Activated CD8-positive, alpha-beta memory T cell treated with anti-CD3 and anti-CD28 coated beads, Interleukin-2, amount 10 ng/mL, durations not matched to agents 7 days and 5 days (primary cell): ENCODE results near the gene HSPA1L. TPM values are rescaled to one million over a fixed set of nuclear protein-coding genes. Genes with fewer than 3 reads are reported as not detected.

Experiments used
- ATAC-seq: fragments of 150-1000 bp; cut with Tn5 transposase; one replicate; pipeline ENCODE4 v1.10.0; 2021; ENCODE audit warnings: moderate library complexity
- CTCF ChIA-PET: fragments of 350-600 bp; sonication (Branson Sonifier 250); formaldehyde crosslinking; loops from one replicate; lab custom pipeline; 2021; ENCODE audit warnings: antibody characterized with exemption; lab: Charles Lee
- DNase-seq: peaks from one replicate; pipeline ENCODE4 v3.0.0-alpha.2; 2020
- H3K27ac Mint-ChIP-seq: one replicate; pipeline ENCODE4 v1.8.0; 2021; ENCODE audit warnings: mild to moderate bottlenecking, mixed read lengths
- H3K27me3 Mint-ChIP-seq: one replicate; pipeline ENCODE4 v1.8.0; 2021; ENCODE audit warnings: mixed read lengths
- H3K36me3 Mint-ChIP-seq: one replicate; pipeline ENCODE4 v1.8.0; 2021; ENCODE audit warnings: mild to moderate bottlenecking, mixed read lengths
- H3K4me1 Mint-ChIP-seq: one replicate; pipeline ENCODE4 v1.8.0; 2021; ENCODE audit warnings: mixed read lengths
- H3K4me3 Mint-ChIP-seq: one replicate; pipeline ENCODE4 v1.8.0; 2021; ENCODE audit warnings: mild to moderate bottlenecking, moderate library complexity, mixed read lengths
- H3K9me3 Mint-ChIP-seq: one replicate; pipeline ENCODE4 v1.8.0; 2022; ENCODE audit warnings: low read depth, mixed read lengths
- total RNA-seq, 2 experiments: library from RNA; stranded (reverse); gene quantifications; one replicate each; pipeline ENCODE4 v1.2.3, GENCODE V29; 2021

Gene HSPA1L
- total RNA-seq, 2 experiments from 2014 or later, result 2.9 to 3.1 TPM

DNA sequence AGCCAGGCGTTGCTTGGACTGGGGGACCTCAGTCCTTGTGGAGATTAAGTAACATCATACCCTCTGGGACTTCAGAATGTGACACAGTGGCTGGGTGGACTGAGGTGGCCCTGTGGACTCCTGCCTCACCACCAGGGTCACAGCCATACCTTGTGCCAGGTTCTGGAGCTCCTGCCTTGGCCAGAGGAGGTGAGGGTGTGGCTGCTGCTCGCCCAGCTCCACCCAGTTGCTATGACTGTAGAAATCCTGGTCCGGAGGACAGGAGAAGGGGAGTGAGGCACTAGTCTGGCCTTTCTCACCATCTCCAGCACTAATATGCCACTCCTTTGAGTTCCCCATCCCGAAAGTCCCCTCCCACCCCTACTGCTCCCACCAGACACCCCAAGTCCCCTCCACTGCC, 39.9 kb downstream of the HSPA1L start:
- CTCF ChIA-PET, result interaction anchor here (1.0 to 1.4 kb wide), 4 partner anchors 21 to 56 kb away, joined by 3 to 6 read pairs (median 4); partner anchors contain the start of gene HSPA1B
- DNase-seq (no peak), ATAC-seq (no peak)
- Mint-ChIP-seq H3K9me3 (no peaks in the 10 kb centered on the region), H3K27me3 (no peaks in the 10 kb centered on the region), H3K36me3 (peaks cover 7% of the 10 kb centered on the region), H3K4me1 (peaks cover 45% of the 10 kb centered on the region), H3K4me3 (no peak overlapping the region), H3K27ac (no peak overlapping the region)

- CTCF ChIA-PET, result interaction anchor here (0.7 to 3.0 kb wide), 13 partner anchors 17 to 152 kb away, joined by 3 to 39 read pairs (median 4); partner anchors contain the start of genes HSPA1B, MSH5 and VARS1
- Mint-ChIP-seq H3K27me3 (no peaks in the 10 kb centered on the region), H3K27ac (peak overlapping the region; percentile 73), H3K36me3 (peaks cover 5% of the 10 kb centered on the region), H3K4me3 (no peak overlapping the region), H3K9me3 (no peaks in the 10 kb centered on the region), H3K4me1 (peaks cover 49% of the 10 kb centered on the region)
- ATAC-seq (no peak), DNase-seq (no peak)
These were observed 43.1 kb downstream of the HSPA1L start for GRCh38 chr6:31771992-31772358.

GRCh38 chr6:31770860-31771259, 44.2 kb downstream of the HSPA1L start:
- Mint-ChIP-seq H3K27me3 (no peaks in the 10 kb centered on the region), H3K36me3 (peaks cover 5% of the 10 kb centered on the region), H3K4me3 (no peak overlapping the region), H3K27ac (peak overlapping the region; percentile 73), H3K4me1 (peaks cover 39% of the 10 kb centered on the region), H3K9me3 (no peaks in the 10 kb centered on the region)
- CTCF ChIA-PET, result interaction anchor here (0.6 to 3.1 kb wide), 21 partner anchors 11 to 188 kb away, joined by 3 to 44 read pairs (median 6); partner anchors contain the start of genes ABHD16A, BAG6, C6orf47 and CLIC1
- DNase-seq, result no peak
- no peak for ATAC-seq

DNA sequence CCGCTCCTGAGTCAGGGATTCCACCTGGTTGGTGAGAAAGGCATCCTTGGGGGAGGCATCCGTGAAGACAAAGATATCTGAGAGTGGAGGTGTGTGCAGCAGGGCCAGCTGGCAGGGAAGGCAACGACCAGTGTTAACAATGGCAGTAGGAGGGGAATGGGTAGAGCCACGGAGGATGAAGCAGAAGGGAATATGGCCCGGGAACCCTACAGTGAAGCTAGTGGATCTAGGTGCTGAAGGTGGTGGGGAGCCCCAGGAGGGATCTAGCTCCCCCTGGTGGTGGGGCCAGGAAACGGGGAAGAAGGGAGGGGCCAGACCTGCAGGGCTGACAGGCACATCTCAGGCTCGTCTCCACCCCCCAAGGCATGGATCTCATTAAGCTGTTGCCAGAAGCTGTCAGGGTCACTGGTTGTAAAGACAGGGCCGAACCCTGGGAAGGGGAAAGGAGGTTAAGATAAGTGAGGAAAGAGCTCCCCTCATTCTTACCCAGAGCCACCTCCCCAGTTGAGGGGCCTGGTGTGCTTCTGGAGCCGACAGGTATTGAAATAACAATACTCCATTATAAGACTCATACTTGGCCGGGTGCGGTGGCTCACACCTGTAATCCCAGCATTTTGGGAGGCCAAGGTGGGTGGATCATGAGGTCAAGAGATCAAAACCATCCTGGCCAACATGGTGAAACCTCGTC, 45.3 kb downstream of the HSPA1L start:
- CTCF ChIA-PET, result interaction anchor here (0.6 to 3.1 kb wide), 44 partner anchors 9 to 190 kb away, joined by 3 to 44 read pairs (median 6); partner anchors contain the start of genes ABHD16A, BAG6, C6orf47 and CLIC1
- peak; percentile 91 for ATAC-seq
- peaks cover 31% of the 10 kb centered on the region for H3K4me1 Mint-ChIP-seq

GRCh38 chr6:31768363-31769257, 46.5 kb downstream of the HSPA1L start:
- CTCF ChIA-PET, result interaction anchor here (0.9 to 3.1 kb wide), 27 partner anchors 9 to 111 kb away, joined by 3 to 44 read pairs (median 6); partner anchors contain the start of genes ABHD16A, C6orf47, CLIC1 and DDAH2
- no peak overlapping the region for H3K4me3 Mint-ChIP-seq
- peaks cover 31% of the 10 kb centered on the region for H3K4me1 Mint-ChIP-seq
- no peak for DNase-seq
- H3K36me3 Mint-ChIP-seq, result peaks cover 7% of the 10 kb centered on the region
- H3K9me3 Mint-ChIP-seq, result no peaks in the 10 kb centered on the region
- ATAC-seq, result no peak
- no peak overlapping the region for H3K27ac Mint-ChIP-seq
- no peaks in the 10 kb centered on the region for H3K27me3 Mint-ChIP-seq

More for the DNA sequence above, 45.3 kb downstream of the HSPA1L start:
- DNase-seq, result peak; percentile 92
- Mint-ChIP-seq H3K4me3 (no peak overlapping the region), H3K27ac (peak overlapping the region; percentile 16), H3K36me3 (peaks cover 5% of the 10 kb centered on the region), H3K27me3 (no peaks in the 10 kb centered on the region), H3K9me3 (no peaks in the 10 kb centered on the region)

DNA sequence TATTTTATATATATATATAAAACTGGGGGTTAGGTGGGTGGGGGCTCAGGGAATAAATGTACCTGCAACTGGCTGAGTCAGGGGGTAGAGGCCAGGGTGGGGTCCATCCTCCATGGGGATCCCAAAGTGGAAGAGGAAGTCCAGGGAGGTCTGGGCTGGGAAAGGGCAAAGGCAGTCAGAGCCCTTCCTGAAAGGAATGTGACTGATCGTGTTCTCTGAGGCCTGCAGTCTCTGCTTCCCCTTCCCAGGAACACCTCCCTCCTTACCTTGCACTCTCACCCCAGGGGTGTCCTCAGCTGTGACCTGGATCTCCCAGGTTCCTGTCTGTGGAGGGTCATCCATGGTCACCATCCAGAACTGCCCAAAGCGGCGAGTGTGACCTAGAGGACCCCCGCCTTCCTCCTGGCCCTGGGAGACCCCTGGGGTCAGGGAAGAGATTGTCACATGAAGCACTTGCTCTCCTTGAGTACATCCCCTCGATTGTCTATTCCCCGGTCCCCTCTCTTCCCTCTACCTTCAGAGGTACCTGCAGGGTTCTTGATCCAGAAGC, 47.9 kb downstream of the HSPA1L start:
- Mint-ChIP-seq H3K4me3 (no peak overlapping the region), H3K4me1 (peaks cover 22% of the 10 kb centered on the region), H3K9me3 (no peaks in the 10 kb centered on the region), H3K36me3 (peaks cover 11% of the 10 kb centered on the region), H3K27ac (no peak overlapping the region), H3K27me3 (no peaks in the 10 kb centered on the region)
- DNase-seq, result no peak
- ATAC-seq, result no peak
- CTCF ChIA-PET, result interaction anchor here (1.1 kb wide), 1 partner anchor 28 kb away, joined by 3 read pairs; the partner anchor contains the start of gene MSH5

DNA sequence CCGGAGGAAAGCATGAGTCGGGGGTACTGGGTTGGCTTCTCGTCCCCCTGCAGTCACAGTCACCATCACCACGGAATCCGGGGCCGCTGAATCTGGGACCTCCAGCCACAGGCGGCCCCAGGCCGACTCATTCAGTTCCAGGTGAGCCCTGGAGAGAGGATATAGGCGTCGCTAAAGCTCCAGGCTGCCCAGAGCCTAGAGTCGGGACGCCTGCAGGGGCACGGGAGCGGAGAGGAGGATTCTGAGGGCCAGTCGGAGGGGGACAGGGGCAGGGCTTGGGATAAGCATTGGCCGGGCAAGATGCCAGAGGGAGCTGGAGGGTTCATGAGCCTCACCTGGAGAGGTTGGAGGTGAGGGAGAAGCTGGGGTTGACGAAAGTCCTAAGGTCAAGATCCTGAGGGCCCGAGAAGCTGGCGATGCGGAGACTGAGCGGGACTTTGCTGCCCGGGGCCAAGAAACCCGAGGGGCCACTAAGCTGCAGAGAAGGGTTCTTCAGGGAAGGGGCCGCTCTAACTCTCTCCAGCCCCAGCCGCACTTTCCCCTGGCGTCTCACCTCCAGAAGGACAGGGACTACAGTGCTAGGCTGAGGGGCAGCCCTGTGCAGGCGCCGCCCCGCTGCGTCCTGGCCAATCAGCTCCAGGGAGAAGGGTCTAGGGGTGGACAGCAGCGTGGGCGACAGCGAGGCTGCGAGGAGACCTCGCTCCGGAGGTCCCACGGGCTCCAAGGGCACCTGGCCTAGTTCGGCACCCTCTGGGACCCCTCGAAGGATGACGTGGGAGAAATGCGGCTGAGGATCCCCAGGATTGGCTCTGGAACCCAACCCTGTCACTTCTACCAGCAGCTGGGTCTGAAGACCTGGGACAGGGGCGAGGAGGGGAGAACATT, 48.9 kb downstream of the HSPA1L start:
- no peak overlapping the region for H3K27ac Mint-ChIP-seq
- H3K36me3 Mint-ChIP-seq, result peaks cover 12% of the 10 kb centered on the region

GRCh38 chr6:31765559-31765909, 49.5 kb downstream of the HSPA1L start:
- Mint-ChIP-seq H3K27ac (no peak overlapping the region), H3K4me3 (no peak overlapping the region), H3K9me3 (no peaks in the 10 kb centered on the region), H3K4me1 (peaks cover 13% of the 10 kb centered on the region), H3K36me3 (peaks cover 17% of the 10 kb centered on the region), H3K27me3 (no peaks in the 10 kb centered on the region)
- ATAC-seq (no peak), DNase-seq (no peak)
- CTCF ChIA-PET, result no interaction called here

More for the DNA sequence above, 48.9 kb downstream of the HSPA1L start:
- CTCF ChIA-PET, result no interaction called here
- H3K27me3 Mint-ChIP-seq, result no peaks in the 10 kb centered on the region
- no peaks in the 10 kb centered on the region for H3K9me3 Mint-ChIP-seq
- peaks cover 15% of the 10 kb centered on the region for H3K4me1 Mint-ChIP-seq
- ATAC-seq (no peak), DNase-seq (no peak)
- no peak overlapping the region for H3K4me3 Mint-ChIP-seq

DNA sequence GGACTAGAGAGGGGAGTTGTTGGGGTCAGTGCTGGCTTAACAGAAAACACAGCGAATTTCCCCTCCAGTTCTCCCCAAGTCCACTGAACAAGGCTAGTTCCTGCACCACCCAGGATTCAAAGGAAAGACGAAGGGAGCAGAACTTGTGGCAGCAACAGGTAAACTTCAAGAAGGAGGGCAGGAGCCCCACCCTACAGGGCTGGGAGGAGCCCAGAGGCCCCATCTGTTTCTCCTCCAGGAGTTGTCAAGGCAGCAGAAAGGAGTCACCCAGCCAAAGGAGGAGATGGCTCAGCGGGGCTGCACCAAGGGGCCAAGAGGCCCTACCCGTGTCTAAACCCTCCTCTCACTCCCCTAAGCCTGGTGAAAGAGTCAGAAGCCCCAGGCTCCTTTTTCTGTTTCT, 50.9 kb downstream of the HSPA1L start:
- ATAC-seq (no peak), DNase-seq (no peak)
- Mint-ChIP-seq H3K36me3 (peaks cover 23% of the 10 kb centered on the region), H3K27me3 (no peaks in the 10 kb centered on the region), H3K4me3 (no peak overlapping the region), H3K9me3 (no peaks in the 10 kb centered on the region), H3K4me1 (peaks cover 4% of the 10 kb centered on the region), H3K27ac (peak overlapping the region; percentile 17)
- CTCF ChIA-PET, result no interaction called here

GRCh38 chr6:31763619-31763940, 51.5 kb downstream of the HSPA1L start:
- Mint-ChIP-seq H3K4me1 (peaks cover 4% of the 10 kb centered on the region), H3K36me3 (peaks cover 26% of the 10 kb centered on the region), H3K9me3 (no peaks in the 10 kb centered on the region), H3K27me3 (no peaks in the 10 kb centered on the region), H3K27ac (no peak overlapping the region), H3K4me3 (no peak overlapping the region)
- no peak for DNase-seq
- no peak for ATAC-seq
- CTCF ChIA-PET, result no interaction called here

GRCh38 chr6:31762878-31763618, 52.0 kb downstream of the HSPA1L start:
- CTCF ChIA-PET, result no interaction called here
- no peak overlapping the region for H3K27ac Mint-ChIP-seq
- peaks cover 28% of the 10 kb centered on the region for H3K36me3 Mint-ChIP-seq
- no peak overlapping the region for H3K4me3 Mint-ChIP-seq
- no peaks in the 10 kb centered on the region for H3K27me3 Mint-ChIP-seq
- no peak for DNase-seq
- H3K4me1 Mint-ChIP-seq, result peaks cover under 1% of the 10 kb centered on the region
- no peak for ATAC-seq
- H3K9me3 Mint-ChIP-seq, result no peaks in the 10 kb centered on the region

DNA sequence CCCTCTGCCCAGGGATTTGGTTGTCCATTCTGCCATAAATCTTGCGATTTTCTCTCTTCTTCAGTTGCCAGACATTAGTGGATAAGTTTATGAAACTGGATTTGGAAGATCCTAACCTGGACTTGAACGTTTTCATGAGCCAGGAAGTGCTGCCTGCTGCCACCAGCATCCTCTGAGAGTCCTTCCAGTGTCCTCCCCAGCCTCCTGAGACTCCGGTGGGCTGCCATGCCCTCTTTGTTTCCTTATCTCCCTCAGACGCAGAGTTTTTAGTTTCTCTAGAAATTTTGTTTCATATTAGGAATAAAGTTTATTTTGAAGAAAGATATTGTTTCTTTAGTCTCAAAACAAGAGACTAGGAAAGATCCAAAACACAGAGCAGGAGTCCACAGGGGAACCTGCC, 52.7 kb downstream of the HSPA1L start, which contains the start of gene SAPCD1:
Gene SAPCD1, plus strand, starts transcription at position 301 of the 400 bp plus-strand sequence. CDS start 399 bp downstream, outside the sequence.
- no peak within 1 kb of the TSS for H3K27ac Mint-ChIP-seq
- no peak for ATAC-seq
- peaks cover 28% of the 10 kb centered on the region for H3K36me3 Mint-ChIP-seq

More for the DNA sequence above, 52.7 kb downstream of the HSPA1L start, which contains the start of gene SAPCD1:
- CTCF ChIA-PET, result no interaction called here
- Mint-ChIP-seq H3K27me3 (no peaks in the 10 kb centered on the region), H3K4me3 (no peak within 1 kb of the TSS), H3K9me3 (no peaks in the 10 kb centered on the region), H3K4me1 (no peaks in the 10 kb centered on the region)
- no peak for DNase-seq
